GM19099 (cell line): ENCODE measurements around the gene PACRG.

Experiments
- POLR2A ChIP-seq: IDR thresholded peaks from 3 replicates; pipeline ENCODE4 v1.6.1; 2011; ENCODE audit warnings: low read depth; ENCODE audit not compliant: insufficient read length; ENCODE audit errors: extremely low read depth

The PACRG gene

GRCh38 chr6:163180874-163181541 is 453.2 kb downstream of the PACRG start:
- TF ChIP-seq POLR2A, result no peak

GRCh38 chr6:163181666-163182180 is 453.9 kb downstream of the PACRG start:
- no peak for TF ChIP-seq POLR2A

- no peak for TF ChIP-seq POLR2A
Observed at GRCh38 chr6:163182696-163183095, 454.9 kb downstream of the PACRG start.

- no peak for TF ChIP-seq POLR2A
Observed at GRCh38 chr6:163183806-163184205, 456.0 kb downstream of the PACRG start.

- TF ChIP-seq POLR2A, result no peak
Observed at GRCh38 chr6:163185744-163186143, 458.0 kb downstream of the PACRG start.

- TF ChIP-seq POLR2A, result no peak
Observed at GRCh38 chr6:163186527-163186926, 458.8 kb downstream of the PACRG start.

- TF ChIP-seq POLR2A, result no peak
Observed at GRCh38 chr6:163187201-163187600, 459.4 kb downstream of the PACRG start.

- no peak for TF ChIP-seq POLR2A
Observed at GRCh38 chr6:163187606-163188005, 459.8 kb downstream of the PACRG start.

GRCh38 chr6:163188746-163189145 is 461.0 kb downstream of the PACRG start:
- TF ChIP-seq POLR2A, result no peak

- TF ChIP-seq POLR2A, result no peak
Observed at GRCh38 chr6:163189609-163190008, 461.8 kb downstream of the PACRG start.

- no peak for TF ChIP-seq POLR2A
Observed at GRCh38 chr6:163190786-163191185, 463.0 kb downstream of the PACRG start.

- no peak for TF ChIP-seq POLR2A
Observed at GRCh38 chr6:163191704-163192537, 464.1 kb downstream of the PACRG start.

- TF ChIP-seq POLR2A, result no peak
Observed at GRCh38 chr6:163192591-163192990, 464.8 kb downstream of the PACRG start.

GRCh38 chr6:163193326-163193725 is 465.6 kb downstream of the PACRG start:
- TF ChIP-seq POLR2A, result no peak

- no peak for TF ChIP-seq POLR2A
Observed at GRCh38 chr6:163195721-163196691, 468.2 kb downstream of the PACRG start.

- TF ChIP-seq POLR2A, result no peak
Observed at GRCh38 chr6:163197839-163198238, 470.1 kb downstream of the PACRG start.

- no peak for TF ChIP-seq POLR2A
Observed at GRCh38 chr6:163198396-163198795, 470.6 kb downstream of the PACRG start.
